Anterior cingulate cortex (tissue), 58 donors: ENCODE data around the gene PPP1R8.
"Not testable (repeated sequence)": the region's sequence is repeated elsewhere in the genome, so short reads cannot be mapped to it uniquely, and the experiment has no call there.

Experiments
- DNase-seq, 58 donors: peaks; one replicate each; lab custom pipeline; 2025; lab: John Stamatoyannopoulos, UW

Gene PPP1R8

GRCh38 chr1:27831568-27832410 is 1.2 kb downstream of the PPP1R8 start:
- no peak for DNase-seq

DNA sequence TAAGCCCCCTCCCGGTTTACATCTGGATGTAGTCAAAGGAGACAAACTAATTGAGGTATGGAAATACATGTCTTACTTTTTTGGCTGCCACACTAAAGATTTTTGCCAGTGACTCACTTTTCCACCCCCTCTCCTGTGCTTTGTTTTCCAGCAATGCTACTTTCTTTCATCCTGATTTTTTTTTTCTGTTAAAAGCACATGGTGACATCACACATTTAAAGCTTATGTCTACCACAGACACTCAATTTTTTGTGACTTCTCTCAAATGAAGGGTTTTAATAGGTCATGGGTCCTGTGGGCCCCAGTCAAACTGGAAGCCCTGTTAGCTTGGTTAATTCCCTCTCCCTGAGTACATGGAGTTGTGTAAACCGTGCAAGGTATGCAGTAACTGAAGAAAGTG is 2.2 kb downstream of the PPP1R8 start:
- DNase-seq = no peak

DNA sequence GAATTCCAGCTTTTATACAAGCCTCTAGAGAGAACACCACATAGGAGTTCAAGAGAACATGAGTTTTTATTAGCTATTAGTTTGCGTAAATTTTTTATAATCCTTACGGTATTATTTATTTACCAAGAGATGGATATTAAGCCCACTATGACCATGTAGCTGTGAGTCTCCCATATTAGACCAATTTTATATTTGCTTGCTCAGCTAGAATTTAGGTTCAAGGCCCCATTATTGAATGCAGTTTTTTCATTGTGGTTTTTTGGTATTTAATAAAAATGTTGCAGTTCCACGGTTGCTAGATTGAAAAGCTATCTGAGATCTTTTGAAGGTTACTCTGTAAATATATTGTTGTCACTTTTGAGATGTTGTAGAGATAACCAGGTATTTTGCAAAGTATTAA is 2.9 kb downstream of the PPP1R8 start:
- DNase-seq = no peak

DNA sequence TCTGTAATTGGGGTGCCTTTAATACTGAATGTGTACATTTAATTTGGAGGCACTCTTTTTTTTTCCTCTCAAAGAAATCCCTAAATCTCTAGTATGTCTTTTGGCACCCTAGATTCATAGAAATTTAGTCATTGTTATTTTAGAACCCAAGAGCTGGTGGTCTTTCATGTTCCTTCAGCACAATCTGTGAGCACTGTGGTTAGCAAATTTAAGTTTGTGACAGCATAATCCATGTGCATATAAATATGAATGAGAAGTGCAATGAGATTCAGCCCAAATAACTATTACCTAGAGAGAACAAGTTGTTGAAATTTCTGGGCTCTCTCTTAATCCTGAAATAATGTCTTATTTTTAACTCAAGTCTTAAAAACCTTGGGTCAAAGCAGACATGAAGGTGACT is 4.5 kb downstream of the PPP1R8 start:
- DNase-seq = no peak

- no peak for DNase-seq
Observed at GRCh38 chr1:27835501-27835900, 4.9 kb downstream of the PPP1R8 start.

DNA sequence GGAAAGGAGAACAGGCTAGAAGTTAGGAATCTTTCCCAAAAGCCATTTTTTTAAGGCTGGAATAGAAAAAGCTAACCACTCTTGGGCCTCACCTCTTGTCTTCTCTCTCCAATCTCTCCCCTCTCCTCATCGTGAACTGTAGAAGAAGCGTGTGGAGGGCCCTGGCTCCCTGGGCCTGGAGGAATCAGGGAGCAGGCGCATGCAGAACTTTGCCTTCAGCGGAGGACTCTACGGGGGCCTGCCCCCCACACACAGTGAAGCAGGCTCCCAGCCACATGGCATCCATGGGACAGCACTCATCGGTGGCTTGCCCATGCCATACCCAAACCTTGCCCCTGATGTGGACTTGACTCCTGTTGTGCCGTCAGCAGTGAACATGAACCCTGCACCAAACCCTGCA is 19.4 kb downstream of the PPP1R8 start:
- DNase-seq = no peak

DNA sequence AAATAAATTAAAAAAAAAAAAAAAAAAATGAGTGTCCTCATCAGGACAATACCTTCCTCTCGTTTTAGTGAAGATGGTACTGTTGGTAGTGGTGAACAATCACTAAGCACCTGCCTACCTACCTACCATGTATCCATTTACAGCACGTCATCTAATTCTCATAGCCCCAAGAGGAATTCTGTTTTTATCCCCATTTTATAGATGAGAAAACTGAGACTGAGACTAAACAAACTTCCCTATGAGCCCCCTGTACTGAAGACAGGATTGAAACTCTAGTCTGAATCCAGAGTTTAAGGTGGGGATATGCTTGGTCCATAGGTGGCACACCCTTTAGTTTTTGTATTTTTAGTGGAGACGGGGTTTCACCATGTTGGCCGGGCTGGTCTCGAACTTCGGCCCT is 24.5 kb downstream of the PPP1R8 start:
- no peak for DNase-seq

DNA sequence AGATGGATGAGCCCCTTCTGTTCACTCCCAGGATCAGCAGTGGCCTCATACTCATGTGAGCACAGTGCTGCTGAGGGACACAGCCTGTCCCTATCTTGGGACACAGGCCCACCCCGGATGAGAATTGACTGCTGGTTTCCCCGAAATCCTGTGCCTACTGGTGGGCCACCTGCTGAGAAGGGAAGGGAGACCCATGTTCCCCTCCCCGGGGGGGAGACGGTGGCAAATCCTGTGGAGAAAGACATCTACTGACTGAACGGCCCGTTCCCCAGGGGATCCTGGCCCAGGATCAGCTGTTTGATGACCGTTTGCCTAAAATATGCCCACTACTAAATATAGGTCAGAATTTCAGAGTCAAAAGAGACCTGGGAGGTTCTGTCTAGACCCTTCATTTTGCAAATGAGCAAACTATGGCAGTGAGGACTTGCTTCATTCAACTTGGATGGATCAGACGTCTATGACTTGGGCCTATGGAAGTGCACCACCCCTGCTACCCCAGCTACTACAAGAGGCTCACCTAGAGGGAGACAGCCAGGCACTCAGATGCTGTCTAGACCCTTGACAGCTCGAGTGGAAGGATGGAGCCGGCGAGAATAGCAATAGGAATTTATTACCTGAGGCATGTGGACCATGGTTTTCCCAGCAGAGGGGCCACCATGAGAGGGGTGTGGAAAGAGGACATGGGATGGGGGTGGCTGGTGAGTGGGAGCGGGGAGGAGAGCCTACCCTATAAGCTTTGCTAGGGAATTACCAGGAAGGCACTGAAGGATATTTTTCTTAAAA is 26.2 kb downstream of the PPP1R8 start:
- DNase-seq = no peak

DNA sequence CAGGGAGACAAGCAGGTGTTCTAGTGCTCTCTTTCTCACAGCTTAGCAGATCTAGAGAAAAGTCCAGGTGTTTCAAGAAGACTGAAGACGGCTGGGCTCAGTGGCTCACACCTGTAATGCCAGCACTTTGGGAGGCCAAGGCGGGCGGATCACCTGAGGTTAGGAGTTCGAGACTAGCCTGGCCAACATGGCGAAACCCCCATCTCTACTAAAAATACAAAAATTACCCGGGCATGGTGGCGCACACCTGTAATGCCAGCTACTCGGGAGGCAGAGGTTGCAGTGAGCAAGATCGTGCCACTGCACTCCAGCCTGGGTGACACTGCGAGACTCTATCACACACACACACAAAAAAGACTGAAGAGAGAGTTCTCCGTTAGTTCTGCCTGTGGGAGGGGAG is 27.0 kb downstream of the PPP1R8 start:
- not testable (repeated sequence) for DNase-seq

- peak in 54 of 58 donors; percentile 16 to 89 (median 68) for DNase-seq
Observed at GRCh38 chr1:27858072-27858948, 27.7 kb downstream of the PPP1R8 start.

- DNase-seq = no peak
Observed at GRCh38 chr1:27858949-27859576, 28.5 kb downstream of the PPP1R8 start.

DNA sequence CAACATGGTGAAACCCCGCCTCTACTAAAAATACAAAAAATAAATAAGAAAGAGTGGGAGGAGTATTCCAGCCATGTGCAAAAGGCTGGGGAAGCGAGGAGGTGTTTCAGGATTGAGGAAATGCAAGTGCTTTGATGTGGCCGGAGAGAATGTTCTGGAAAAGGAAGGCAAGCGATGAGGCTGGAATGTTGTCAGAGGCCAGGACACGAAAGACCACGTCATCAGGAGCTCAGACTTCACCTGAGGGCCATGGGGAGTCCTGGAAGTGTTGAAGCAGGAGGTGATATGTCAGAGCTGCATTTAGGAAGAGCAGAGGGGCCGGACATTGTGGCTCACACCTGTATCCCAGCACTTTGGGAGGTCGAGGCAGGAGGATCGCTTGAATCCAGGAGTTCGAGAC is 30.9 kb downstream of the PPP1R8 start:
- DNase-seq = no peak

DNA sequence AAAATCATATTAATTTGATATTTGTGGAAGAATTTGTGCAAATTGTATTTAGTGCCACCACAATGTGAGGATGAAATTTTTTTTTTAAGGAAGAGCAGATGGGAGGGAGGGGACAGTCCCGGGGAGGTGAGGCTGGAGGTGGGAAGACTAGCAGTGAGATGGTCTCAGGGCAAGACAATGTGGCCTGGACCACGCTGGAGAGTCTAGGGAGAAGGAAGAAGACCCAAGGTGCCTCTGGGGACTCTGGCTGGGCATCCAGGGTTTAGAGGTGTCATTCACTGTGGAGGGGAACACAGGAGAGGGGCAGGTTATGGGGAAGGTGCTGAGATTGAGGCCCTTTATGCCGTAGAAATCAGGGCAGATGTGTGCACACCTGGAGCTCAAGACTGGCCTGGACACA is 31.4 kb downstream of the PPP1R8 start:
- DNase-seq = no peak

DNA sequence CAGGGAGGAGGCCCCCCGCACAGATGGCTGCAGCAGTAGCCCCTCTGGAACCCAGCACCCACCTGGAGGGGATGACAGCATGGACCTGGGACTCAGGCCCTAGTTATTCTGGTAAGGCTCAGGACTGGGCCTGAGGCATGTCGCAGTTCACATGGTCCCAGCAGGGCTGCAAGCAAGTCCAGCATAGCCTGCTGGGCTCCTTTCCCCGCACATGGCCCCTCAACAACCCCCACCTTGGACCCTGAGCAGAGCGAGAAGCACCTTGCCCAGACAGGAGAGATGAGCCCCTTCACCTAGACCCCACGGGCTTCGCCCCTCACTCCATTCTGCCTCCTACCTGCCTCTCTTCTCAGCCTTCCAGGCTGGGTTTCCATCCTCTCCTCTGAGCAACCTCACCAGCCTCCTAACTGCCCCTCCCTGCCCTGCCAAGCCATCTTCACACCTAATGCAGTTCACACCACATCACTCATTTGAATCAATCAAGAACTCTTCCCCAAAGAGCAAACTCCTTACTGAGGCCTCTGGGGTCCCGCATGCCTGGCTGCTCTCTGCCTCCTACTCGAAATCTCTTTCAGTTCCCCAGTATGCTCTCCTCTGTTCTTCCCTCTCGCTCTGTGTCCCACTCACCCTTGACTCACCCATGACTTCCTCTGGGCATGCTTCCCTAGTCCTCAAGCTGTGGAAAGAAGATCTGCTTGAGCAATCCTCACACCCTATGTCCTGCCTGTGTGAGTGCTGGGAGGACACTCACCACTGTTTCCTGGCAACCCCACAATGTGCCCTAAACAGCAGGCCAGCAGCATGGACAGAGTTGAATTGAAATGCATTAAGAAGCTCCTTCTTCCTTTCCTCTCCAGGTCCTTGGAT is 32.3 kb downstream of the PPP1R8 start:
- peak in 13 of 58 donors; percentile 14 to 67 (median 30) for DNase-seq

- no peak for DNase-seq
Observed at GRCh38 chr1:27863538-27863915, 32.9 kb downstream of the PPP1R8 start.

DNA sequence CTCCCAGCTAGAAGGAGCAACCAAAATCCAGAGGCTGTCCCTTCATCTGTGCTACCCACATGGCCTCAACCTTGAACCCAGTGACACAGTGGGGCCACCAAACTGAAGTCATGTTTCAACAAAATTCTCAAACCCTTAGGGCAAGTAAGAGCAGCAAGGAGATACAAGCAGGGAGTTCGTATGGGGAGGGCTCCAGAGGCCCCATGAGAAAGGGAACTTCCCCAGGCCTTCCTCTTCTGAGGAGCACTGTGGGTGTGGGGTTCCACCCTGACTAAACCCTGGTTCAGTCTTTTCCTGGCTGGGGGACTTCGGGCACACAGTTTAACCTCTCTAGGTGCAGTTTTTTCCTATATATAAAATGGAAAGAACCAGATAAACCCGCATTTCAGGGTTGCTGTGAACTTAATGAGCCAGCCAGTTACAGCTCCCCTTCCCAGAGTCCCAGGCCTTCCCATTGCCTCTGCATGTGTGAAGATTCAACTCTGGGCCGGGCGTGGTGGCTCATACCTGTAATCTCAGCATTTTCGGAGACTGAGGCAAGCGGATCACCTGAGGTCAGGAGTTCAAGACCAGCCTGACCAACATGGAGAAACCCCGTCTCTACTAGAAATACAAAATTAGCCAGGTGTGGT is 33.8 kb downstream of the PPP1R8 start:
- DNase-seq = peak in 1 of 58 donors; percentile 26

DNA sequence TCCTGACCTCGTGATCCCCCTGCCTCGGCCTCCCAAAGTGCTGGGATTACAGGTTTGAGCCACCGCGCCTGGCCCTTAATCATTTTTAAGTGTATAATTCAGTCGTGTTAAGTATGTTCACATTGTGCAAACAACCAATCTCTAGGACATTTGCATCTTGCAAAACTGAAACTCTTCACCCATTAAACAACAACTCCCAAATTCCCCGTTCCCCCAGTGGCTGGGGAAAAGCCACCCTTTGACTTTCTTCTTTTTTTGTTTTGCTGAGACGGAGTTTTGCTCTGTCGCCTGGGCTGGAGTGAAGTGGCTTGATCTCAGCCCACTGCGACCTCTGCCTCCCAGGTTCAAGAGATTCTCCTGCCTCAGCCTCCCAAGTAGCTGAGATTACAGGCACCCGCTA is 35.2 kb downstream of the PPP1R8 start:
- DNase-seq = no peak

DNA sequence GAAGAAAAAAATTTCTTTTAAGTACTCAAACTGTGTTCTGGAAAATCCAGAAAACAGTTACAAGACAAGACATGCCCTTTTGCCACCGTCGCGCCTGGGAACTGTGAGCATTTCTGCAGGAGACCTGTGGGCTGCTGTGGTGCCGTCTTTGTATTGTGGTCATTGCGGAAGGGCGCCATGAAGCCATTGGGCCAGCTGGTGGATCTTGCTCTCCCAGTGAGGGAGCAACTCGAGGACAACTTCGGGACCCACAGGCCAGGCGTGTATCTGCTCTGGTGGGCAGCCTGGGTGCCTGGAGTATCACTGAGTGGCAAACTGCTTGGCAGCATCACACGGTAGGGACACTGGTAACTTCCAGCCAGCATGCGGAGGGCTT is 38.0 kb downstream of the PPP1R8 start:
- DNase-seq = no peak
